PFSK-1 (cell line): Measurements from ENCODE around the gene XCR1.

Experiments used
- FOXP2 ChIP-seq: optimal IDR thresholded peaks from 2 replicates; pipeline ENCODE3; 2011; ENCODE audit warnings: borderline replicate concordance, control low read depth, inconsistent platforms; ENCODE audit not compliant: insufficient read depth; ENCODE audit errors: extremely low read length, extremely low read depth
- POLR2AphosphoS5 ChIP-seq: IDR thresholded peaks from 2 replicates; pipeline ENCODE4 v1.6.1; 2012; ENCODE audit warnings: low read depth, mild to moderate bottlenecking, control low read depth, low read length, moderate library complexity
- REST ChIP-seq, 2 experiments: IDR thresholded peaks; 2 replicates each; pipeline versions ENCODE4 v1.6.1 to v1.8.0; 2011 to 2012; ENCODE audit warnings: low read depth in 2 of 2, low read length in 2 of 2, control low read depth in 1 of 2, inconsistent platforms in 1 of 2, mild to moderate bottlenecking in 1 of 2, moderate library complexity in 1 of 2; ENCODE audit not compliant: insufficient read depth in 1 of 2
- SIN3A ChIP-seq: IDR thresholded peaks from 2 replicates; pipeline ENCODE4 v1.6.1; 2012; ENCODE audit warnings: mild to moderate bottlenecking, low read length, moderate library complexity, borderline replicate concordance; ENCODE audit not compliant: insufficient read depth
- TAF1 ChIP-seq: IDR thresholded peaks from 2 replicates; pipeline ENCODE4 v1.6.1; 2012; ENCODE audit warnings: low read length, control low read depth, borderline replicate concordance; ENCODE audit not compliant: insufficient read depth

XCR1 gene

DNA sequence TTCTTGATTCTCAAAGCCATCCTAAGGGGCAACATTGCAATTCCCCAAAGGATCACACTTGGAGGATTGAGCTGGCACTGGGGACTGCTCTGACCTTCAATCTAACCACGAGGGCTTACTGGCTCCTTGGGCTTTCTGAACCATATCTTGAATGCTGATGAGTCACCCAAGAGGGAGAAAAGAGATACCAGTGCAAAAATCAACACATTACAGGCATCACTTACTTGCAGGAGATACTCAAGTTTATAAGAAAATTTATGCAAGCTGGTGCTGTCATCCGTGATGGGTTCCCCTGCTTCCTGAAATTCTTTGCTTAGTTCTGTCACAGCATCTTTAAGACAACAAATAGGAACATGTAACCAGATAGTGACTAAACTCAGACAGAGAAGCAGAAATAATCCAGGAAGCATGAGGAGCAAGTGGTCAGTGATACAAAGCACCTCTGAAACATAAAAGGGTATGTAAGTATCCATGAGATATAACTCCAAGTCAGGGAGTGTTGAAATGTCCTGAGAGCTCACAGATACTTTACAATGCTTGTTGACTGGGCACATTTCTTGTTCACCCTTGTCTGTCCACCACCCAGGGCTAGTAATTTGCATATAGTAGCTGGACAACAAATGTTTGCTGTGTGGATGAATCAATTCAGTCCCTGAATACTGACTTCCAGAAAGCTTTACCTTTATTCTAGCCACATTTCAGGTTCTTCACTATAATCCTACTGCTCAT lies 45.8 kb downstream of the XCR1 start:
- TF ChIP-seq REST (IDR thresholded peaks at IDR 0.05; ENCODE audit: insufficient read depth in 1 of 2, low read depth in 2 of 2, low read length in 2 of 2) (no peak), TAF1 (no peak), POLR2AphosphoS5 (no peak), FOXP2 (no peak), SIN3A (no peak)

DNA sequence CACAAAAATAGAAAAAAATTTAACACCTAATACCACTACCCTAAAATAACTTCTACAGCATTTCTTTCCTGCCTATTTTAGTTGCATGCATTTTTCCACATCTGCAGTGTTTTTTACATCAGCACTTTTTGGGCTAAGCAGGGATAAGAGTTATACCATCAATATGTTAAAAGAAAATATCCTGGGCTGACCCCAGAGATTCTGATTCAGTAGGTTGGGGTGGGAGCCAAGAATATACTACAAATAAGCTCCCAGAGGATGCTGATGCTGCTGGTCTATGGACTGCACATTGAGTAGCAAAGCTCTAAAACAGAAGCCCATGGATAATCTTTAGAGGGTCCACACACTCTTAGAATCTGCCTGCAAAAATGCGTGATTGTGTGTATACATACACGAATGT lies 46.5 kb downstream of the XCR1 start:
- no peak for TF ChIP-seq TAF1
- TF ChIP-seq POLR2AphosphoS5, result no peak
- TF ChIP-seq FOXP2, result no peak
- TF ChIP-seq REST (IDR thresholded peaks at IDR 0.05; ENCODE audit: insufficient read depth in 1 of 2, low read depth in 2 of 2, low read length in 2 of 2), result no peak
- TF ChIP-seq SIN3A, result no peak

DNA sequence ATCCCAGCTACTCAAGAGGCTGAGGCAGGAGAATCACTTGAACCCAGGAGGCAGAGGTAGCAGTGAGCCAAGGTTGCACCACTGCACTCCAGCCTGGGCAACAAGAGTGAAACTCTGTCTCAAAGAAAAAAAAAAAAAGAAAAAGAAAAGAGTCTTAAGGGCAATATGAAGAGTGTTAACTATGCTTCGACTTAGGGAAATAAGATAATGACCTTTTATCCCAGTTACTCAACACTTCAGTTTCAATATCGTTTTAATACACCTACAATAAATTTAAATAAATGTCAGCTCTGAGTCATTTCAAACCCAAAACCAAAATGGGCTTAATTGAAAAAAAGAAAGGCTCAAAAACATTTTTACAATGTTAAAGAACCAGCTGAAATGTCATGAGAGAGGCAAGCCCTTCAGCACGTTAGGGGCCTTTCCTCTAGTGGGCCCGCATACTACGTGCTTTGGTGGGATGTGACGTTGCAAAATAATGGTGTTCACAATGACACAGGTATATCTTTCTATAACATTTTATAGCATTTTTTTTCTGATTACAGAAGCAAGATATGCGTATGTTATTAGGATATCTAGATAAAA lies 47.0 kb downstream of the XCR1 start:
- TF ChIP-seq REST (IDR thresholded peaks at IDR 0.05; ENCODE audit: insufficient read depth in 1 of 2, low read depth in 2 of 2, low read length in 2 of 2) (no peak), TAF1 (no peak), SIN3A (no peak), POLR2AphosphoS5 (no peak), FOXP2 (no peak)

- TF ChIP-seq REST (IDR thresholded peaks at IDR 0.05; ENCODE audit: insufficient read depth in 1 of 2, low read depth in 2 of 2, low read length in 2 of 2) (no peak), SIN3A (no peak), FOXP2 (no peak), POLR2AphosphoS5 (no peak), TAF1 (no peak)
Observed at GRCh38 chr3:45979378-45979777, 47.9 kb downstream of the XCR1 start.
